NT2/D1 (cell line): Measurements from ENCODE around the gene MEG3.

Source experiments
- DNase-seq: peaks from one replicate; pipeline ENCODE4 v3.0.0-alpha.2; 2011; ENCODE audit warnings: low read depth, low spot score
- H3K27me3 ChIP-seq: 2 replicates; pipeline ENCODE4 v1.6.0; 2011; ENCODE audit warnings: mild to moderate bottlenecking; ENCODE audit not compliant: insufficient read length, insufficient read depth
- H3K36me3 ChIP-seq: 2 replicates; pipeline ENCODE4 v1.6.1; 2011; ENCODE audit warnings: mild to moderate bottlenecking, low read length, mixed read lengths; ENCODE audit not compliant: insufficient read depth, insufficient read length
- H3K4me1 ChIP-seq: 2 replicates; pipeline ENCODE4 v1.5.1; 2011; ENCODE audit not compliant: insufficient read depth, insufficient read length
- H3K4me3 ChIP-seq: 2 replicates; pipeline ENCODE4 v1.5.1; 2011; ENCODE audit warnings: low read depth; ENCODE audit not compliant: insufficient read length
- H3K9ac ChIP-seq: 2 replicates; pipeline ENCODE4 v1.6.0; 2011; ENCODE audit warnings: low read depth; ENCODE audit not compliant: insufficient read length
- H3K9me3 ChIP-seq: 2 replicates; pipeline ENCODE4 v1.5.1; 2011; ENCODE audit warnings: mild to moderate bottlenecking, low read length; ENCODE audit not compliant: insufficient read depth
- SUZ12 ChIP-seq: IDR thresholded peaks from 2 replicates; pipeline ENCODE4 v1.6.1; 2011; ENCODE audit not compliant: insufficient read length, insufficient read depth; ENCODE audit errors: extremely low read depth
- YY1 ChIP-seq: IDR thresholded peaks from 2 replicates; pipeline ENCODE4 v1.6.1; 2011; ENCODE audit not compliant: insufficient read length, insufficient read depth
- ZNF274 ChIP-seq: IDR thresholded peaks from 2 replicates; pipeline ENCODE4 v1.6.1; 2011; ENCODE audit warnings: mild to moderate bottlenecking, low read depth, low read length

The MEG3 gene

DNA sequence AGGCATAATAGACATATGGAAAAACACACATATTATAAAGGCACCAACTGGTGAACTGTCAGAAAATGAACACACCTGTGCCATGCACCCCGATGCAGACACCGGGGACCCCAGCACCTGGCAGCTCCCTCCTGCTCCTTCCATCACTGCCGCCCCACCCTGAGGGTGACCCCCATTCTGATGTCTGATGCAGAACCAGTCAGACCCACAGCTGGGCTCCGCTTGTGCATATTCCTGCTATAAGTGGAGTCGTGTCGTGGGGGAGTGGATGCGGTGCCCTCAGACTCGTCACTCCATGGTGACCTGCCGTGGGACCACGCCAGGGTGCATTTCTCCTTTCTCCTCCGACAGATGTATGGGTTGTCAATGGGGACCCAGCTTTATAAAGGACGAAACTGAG lies 45.7 kb upstream of the MEG3 start:
- Histone ChIP-seq H3K9me3 (no peaks in the 10 kb centered on the region), H3K27me3 (no peaks in the 10 kb centered on the region), H3K36me3 (no peaks in the 10 kb centered on the region), H3K4me1 (no peaks in the 10 kb centered on the region), H3K9ac (no peak overlapping the region), H3K4me3 (no peak overlapping the region)
- DNase-seq: no peak
- no peak for TF ChIP-seq SUZ12
- no peak for TF ChIP-seq ZNF274

DNA sequence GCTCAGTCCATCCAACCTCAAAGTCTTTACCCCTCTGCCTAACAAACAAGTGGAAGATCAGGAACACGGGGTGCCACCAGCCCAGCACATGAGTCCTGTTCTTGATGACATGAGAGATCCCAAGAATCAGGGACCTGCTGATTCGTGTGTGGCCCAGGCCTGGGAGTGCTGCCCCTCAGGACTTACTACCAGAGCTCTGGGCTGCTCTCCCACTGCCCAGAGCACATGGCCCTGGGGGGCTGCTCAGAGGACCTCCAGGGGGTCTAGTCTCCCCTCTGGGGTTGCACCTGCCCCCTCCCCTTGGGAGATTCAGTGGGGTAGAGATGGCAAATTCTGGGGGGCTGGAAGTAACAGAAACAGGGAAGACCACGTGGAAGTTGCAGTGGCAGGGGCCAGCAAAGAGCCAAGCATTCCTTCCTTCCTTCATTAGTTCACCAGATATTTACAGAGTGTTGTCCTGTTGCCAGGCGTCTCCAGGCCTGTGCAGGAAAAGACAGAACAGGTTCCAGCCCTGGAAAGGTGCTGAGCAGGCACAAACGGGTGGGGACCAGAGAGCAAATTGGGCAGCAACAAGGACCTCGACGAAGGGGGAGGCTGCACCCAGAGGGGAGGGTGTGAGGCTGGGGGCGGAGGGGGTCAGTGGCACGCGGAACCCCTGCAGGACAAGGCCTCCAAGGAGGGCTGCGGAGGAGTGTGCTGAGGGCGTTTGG lies 45.1 kb upstream of the MEG3 start:
- DNase-seq: no peak
- TF ChIP-seq SUZ12 (no peak), ZNF274 (no peak), YY1 (no peak)
- Histone ChIP-seq H3K9me3 (no peaks in the 10 kb centered on the region), H3K9ac (no peak overlapping the region), H3K36me3 (no peaks in the 10 kb centered on the region), H3K4me3 (no peak overlapping the region), H3K4me1 (no peaks in the 10 kb centered on the region), H3K27me3 (no peaks in the 10 kb centered on the region)

DNA sequence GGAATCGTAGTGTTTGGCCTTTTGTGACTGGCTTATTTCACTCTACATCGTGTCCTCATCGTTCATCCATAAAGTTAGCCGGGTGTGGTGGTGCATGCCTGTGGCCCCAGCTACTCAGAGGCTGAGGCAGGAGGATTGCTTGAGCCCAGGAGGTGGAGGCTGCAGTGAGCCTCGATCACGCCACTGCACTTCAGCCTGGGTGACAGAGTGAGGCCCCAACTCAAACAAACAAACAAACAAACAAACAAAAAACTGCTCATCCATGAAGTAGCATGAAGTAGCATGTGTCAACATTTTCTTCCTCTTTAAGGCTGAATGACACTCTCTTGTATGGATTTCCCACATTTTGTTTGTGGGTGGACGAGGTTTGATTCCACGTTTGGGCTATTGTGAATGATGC lies 44.0 kb upstream of the MEG3 start:
- Histone ChIP-seq H3K36me3 (no peaks in the 10 kb centered on the region), H3K27me3 (no peaks in the 10 kb centered on the region), H3K9ac (no peak overlapping the region), H3K4me3 (no peak overlapping the region), H3K4me1 (no peaks in the 10 kb centered on the region), H3K9me3 (no peaks in the 10 kb centered on the region)
- DNase-seq: no peak
- no peak for TF ChIP-seq YY1
- no peak for TF ChIP-seq ZNF274
- no peak for TF ChIP-seq SUZ12

DNA sequence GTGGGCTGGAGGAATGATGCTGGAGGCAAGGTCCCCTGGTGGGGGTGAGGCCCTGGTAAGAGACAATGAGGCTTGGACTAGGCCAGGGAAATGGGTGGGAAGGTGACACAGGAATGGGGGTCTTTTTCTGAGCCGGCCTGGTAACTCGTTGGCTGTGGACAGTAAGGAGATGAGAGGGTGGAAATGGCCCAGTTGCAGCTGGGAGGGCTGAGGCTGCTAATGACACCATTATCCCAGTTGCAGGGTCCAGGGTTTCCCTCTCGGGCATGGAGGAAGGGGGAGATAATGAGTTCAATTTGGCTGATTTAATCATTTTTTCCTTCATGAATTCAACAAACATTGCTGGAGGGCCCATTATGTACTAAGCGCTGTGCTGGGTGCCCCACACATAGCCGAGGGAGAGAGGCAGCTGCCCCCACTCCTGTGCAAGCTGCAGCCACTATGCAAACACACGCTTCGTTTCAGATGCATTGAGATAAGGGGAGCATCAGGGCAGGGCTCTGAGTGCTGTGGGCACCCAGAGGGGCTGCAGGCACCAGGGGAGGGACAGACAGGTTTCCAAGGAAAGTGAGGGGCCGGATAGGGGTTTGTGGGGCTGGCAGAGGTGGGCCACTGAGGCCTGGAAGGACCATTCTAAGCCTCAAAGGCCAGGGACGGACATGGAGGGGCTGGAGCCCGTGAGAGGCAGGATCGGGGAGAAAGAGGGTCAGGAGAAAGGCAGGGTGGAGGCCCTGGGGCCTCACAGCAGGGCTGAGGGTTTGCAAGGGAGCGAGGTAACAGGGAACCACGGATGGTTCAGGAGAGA lies 43.2 kb upstream of the MEG3 start:
- Histone ChIP-seq H3K9me3 (no peaks in the 10 kb centered on the region), H3K27me3 (no peaks in the 10 kb centered on the region), H3K36me3 (no peaks in the 10 kb centered on the region), H3K9ac (no peak overlapping the region), H3K4me1 (no peaks in the 10 kb centered on the region), H3K4me3 (no peak overlapping the region)
- no peak for DNase-seq
- TF ChIP-seq SUZ12: no peak
- no peak for TF ChIP-seq YY1
- TF ChIP-seq ZNF274: no peak

DNA sequence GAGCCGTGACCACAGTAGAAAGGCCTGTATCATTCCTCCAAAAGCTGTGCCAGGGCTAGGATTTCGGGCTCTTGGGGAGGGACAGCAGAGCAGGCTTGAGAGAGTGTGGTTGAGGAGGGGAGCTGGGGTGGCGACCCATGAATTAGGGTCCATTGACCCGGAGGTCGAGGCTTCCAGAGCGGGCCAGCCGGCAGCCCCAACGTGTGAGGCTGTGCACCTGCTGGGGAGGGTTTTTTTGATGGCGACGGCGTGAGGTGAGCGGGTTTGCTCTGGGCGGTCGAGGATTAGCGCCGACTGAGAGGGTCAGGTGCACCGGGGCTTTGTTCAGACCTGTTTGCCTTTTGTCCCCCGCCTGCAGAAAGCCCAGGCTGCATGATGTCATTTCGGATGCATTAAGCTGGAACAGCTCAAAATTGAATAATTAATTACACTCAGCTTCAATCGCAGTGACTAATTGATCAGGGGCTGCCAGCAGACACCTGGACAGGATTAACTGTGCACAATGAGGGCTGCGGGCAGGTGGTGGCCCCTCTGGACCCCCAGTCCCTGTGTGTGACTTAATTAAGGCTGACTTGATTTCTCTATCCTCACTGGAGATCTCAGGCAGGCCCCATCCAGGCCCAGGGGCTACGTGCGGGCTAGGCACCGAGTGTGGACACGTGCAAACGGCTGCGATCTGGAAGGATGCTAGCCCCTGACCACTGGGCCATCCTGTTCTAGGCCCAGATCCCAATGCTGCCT lies 42.1 kb upstream of the MEG3 start:
- H3K9me3 ChIP-seq: no peaks in the 10 kb centered on the region
- H3K4me3 ChIP-seq: no peak overlapping the region
- H3K27me3 ChIP-seq: no peaks in the 10 kb centered on the region
- H3K4me1 ChIP-seq: peaks cover under 1% of the 10 kb centered on the region
- H3K9ac ChIP-seq: no peak overlapping the region
- DNase-seq: no peak
- TF ChIP-seq SUZ12: no peak
- no peak for TF ChIP-seq ZNF274
- no peak for TF ChIP-seq YY1
- no peaks in the 10 kb centered on the region for H3K36me3 ChIP-seq

DNA sequence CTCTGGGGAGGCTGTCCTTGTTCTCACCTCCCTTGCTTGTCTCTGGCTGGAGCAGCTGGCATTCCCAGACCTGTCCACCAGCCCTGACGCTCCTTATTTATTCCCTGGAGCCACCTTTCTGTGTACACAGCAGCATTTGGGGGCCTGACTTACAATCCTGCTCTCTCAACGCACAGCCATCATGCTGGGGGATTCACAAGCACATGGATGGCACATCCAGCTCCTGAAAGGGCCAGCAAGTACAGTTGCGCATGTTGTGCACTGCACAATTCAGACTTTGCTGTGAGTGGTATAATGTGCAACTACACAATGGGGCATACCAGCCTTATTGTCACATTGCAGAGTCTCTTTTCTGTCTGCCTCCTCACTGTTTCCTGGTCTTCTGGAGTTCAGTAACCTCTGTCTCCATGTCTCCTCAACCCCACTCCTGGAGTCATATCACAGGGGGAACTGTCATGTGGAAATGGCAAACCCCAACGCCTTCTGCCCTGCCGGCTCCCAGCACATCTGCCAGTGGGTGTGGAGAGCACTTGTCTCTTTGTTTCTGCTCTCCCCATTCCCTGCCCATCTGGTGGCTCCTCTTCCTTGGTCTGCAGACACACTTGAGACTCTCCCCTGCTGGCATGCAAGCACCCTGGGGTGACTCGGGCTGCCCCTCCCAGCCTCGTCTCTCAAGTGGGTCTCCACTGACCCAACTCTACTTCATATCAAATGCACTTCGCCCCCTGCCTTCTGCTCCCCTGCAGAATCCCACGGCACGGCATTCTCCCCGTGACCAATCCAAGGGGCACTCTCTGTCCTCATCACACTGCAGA lies 41.2 kb upstream of the MEG3 start:
- peaks cover 7% of the 10 kb centered on the region for H3K4me1 ChIP-seq
- H3K9ac ChIP-seq: no peak overlapping the region
- DNase-seq: no peak
- TF ChIP-seq SUZ12: no peak
- no peak for TF ChIP-seq ZNF274
- TF ChIP-seq YY1: no peak
- no peaks in the 10 kb centered on the region for H3K36me3 ChIP-seq
- H3K4me3 ChIP-seq: no peak overlapping the region
- H3K27me3 ChIP-seq: no peaks in the 10 kb centered on the region
- H3K9me3 ChIP-seq: no peaks in the 10 kb centered on the region
